ENCODE results near the gene SLC5A9.

DNA sequence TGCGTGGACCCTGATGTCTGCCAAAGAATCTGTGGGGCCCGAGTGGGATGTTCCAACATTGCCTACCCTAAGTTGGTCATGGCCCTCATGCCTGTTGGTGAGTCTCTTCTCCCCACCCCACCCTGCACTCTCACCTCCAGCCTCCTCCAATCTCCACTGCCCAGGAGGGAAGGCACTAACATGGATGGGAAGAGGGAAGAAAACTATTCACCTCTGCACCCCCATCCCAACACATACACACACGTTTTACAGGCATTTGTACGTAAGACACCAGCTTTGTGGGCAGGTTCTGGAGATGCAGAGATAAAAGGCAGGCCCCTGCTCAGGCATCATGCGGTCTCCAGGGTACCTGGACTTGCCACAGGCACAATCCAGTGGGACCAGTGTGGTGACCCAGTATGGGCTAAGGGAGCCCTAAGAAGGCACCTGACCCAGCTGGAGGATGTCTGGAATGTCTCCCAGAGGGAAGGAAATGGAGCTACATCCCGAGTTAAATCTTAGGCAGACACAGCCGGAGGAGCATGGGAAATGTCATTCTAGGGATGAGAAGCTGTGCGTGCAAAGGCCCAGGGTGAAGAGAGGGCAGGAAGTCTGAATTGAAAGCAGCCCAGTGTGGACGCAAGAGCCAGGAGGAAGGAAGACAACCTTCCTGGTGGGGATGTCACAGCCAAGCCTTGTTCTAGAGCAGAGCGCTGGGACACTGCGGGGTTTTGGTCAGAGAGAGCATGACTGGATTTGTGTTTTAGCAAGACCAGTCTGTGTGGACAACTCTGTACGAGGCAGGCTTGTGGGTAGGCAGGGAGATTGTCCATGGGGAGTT, 11.4 kb downstream of the SLC5A9 start:
- TF ChIP-seq, protein P1, sequence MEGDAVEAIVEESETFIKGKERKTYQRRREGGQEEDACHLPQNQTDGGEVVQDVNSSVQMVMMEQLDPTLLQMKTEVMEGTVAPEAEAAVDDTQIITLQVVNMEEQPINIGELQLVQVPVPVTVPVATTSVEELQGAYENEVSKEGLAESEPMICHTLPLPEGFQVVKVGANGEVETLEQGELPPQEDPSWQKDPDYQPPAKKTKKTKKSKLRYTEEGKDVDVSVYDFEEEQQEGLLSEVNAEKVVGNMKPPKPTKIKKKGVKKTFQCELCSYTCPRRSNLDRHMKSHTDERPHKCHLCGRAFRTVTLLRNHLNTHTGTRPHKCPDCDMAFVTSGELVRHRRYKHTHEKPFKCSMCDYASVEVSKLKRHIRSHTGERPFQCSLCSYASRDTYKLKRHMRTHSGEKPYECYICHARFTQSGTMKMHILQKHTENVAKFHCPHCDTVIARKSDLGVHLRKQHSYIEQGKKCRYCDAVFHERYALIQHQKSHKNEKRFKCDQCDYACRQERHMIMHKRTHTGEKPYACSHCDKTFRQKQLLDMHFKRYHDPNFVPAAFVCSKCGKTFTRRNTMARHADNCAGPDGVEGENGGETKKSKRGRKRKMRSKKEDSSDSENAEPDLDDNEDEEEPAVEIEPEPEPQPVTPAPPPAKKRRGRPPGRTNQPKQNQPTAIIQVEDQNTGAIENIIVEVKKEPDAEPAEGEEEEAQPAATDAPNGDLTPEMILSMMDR (IDR thresholded peaks at IDR 0.05) = no peak
- TF ChIP-seq POLR2A (IDR thresholded peaks at IDR 0.05) = no peak
